ENCODE data around the gene CELF6.

Gene CELF6

DNA sequence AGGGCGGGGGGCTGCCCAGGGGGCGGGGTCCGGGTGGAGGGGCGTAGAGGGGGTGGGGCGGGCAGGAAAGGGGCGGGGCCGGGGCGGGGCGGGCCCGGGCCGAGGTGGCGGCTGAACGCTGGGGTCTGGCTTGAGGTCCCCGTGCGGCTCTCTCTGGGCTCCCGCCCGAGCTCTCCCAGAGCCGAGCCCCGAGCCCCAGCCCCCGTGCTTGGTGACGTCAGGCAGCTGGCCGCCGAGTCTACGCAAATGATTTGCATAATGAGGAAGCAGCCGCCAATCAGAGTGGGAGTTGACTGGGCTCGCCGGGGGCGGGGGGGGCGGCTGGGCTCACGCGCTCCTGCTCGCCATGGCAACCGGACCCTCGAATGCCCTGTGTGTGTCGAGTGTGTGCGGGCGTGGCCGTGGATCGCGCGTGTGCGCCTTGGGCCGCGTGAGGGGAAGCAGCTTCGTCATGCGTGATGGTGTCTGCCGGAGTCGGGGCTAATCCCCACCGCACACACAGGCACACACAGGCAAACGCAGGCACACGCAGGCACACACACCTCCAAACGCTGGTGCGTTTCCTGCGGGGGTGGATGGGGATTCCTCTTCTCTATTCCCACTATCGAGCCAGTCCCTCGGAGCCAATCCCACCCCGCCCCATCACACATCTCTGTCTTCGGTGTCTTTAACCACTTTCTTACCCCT, at the start of gene CELF6:
Gene CELF6, minus strand, starts transcription at position 173 of the 687 bp plus-strand sequence. CDS start 283 bp downstream, outside the sequence.
- DNase-seq = peak in 50 of 51 donors; percentile 13 to 90 (median 76)

DNA sequence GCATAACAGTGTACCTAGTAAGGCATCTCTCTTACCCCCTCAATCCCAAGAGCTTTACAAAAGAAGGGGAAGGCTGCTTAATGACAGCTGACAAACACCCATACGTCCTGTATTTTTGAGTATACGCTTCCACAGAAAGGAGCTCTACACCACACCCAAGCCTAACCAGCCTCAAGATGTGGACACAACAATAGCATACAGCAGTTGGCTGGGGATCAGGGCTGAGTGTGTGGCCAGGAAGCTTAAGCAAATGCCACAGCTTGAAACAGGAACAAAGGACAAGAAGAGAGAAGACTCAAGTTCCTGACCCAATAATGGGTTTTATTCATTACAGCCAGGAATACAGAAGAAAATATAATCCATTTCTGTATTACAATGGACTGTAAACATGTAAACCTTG, 48.9 kb upstream of the CELF6 start:
- DNase-seq = peak in 3 of 51 donors; percentile 2 to 5 (median 3)

- DNase-seq = no peak
Measured at GRCh38 chr15:72368325-72368724, 48.4 kb upstream of the CELF6 start.

GRCh38 chr15:72365844-72366243, 45.9 kb upstream of the CELF6 start:
- DNase-seq = peak in 1 of 51 donors; percentile 3

- DNase-seq = no peak
Measured at GRCh38 chr15:72361176-72361575, 41.2 kb upstream of the CELF6 start.

DNA sequence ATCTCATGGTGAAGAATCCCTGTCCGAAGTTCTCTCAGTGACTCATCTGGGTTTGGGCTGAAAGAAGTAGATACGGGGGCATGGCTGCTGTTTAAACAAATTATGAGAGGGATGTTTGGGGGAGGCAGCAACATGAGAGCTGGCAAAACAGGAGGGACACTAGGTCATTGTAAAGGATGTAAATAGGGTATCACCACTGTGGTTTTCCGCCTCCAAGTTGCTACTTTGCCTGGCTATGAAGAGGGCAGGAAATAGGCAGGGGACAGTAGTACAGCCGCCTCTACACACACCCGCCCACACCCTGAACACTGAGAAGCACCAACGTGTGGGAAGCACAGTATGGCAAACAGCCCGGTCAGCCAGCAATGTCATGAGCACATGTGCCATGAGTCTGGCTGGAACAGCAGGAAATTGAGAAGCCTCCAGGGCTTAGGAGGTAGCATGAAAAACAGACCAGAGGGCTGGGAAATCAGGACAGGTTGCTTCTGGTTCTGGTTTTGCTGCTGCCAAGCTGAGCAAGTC, 38.8 kb upstream of the CELF6 start:
- peak in 3 of 51 donors; percentile 5 to 68 (median 5) for DNase-seq

DNA sequence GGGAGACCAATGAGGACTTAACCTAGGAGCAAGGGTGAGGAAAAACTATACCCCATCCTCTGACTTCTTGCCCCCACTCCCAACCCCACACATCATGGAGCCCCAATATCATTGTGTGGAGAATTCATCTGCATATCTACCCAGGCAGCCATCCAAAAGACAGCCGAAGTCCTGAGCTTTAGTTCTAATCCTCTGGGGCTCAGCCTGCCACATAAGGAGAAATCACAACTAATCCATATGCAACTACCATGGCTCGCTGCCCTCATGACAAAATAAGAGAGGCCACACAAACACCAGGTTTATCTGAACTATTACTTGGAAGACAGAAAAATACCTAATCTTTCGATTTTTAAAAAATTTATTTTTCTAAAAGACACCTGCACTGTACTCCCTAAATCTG, 38.2 kb upstream of the CELF6 start:
- DNase-seq = no peak

GRCh38 chr15:72354496-72354895, 34.5 kb upstream of the CELF6 start:
- no peak for DNase-seq

DNA sequence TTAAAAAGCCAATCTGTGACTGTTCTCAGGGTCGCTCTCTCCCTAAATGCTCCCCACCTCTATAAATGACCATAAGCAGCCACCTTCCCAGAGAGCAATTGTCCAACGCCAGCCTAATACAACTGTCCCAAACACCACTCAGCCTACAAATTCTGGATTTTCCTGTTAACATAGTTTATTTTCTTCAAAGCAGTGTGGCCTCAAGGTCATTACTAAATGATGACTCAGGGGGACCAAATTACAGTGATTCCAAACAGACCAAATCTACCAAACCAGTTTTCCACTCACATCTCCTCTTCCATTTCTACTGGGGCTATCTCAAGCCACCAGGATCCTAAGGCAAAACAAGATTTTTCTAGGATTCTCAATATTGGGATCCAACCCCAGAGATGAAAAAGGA, 33.3 kb upstream of the CELF6 start:
- no peak for DNase-seq

DNA sequence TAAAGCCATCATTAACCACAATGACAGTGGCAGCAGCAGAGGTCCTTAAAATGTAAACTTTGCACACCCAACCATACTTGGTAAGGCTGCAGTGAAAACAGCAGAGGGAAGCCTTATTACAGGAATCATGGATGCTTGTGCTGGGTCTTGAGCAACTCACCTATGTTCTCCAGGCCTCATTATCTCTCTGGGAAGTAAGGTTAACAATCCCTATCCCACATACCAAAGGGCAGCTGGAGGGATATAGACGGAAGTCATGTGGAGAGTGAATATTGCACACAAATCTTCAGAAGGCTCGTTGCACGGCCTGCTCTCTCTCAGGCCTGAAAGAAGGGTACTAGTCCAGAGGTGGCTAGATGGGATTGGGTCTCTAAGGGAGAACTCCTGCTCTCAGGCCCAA, 25.8 kb upstream of the CELF6 start:
- no peak for DNase-seq

DNA sequence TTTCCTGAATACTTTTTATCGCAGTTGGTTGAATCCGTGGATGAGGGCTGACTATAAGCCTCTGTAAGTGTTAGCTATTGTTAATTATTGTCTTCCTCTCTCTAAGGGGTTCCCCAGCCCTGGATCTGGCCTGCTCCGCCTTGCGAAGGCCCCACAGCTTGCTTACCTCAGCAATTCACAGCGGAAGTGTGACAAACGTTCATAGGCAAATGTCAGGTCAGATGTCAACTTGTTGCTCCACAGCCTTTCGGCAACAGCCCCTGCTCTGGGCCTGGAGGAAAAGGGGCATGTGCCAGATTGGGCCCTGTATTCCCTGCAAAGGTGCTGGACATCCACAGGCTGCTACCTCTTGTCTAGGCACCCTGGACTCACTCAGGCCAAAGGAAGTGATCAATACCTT, 25.3 kb upstream of the CELF6 start:
- no peak for DNase-seq

DNA sequence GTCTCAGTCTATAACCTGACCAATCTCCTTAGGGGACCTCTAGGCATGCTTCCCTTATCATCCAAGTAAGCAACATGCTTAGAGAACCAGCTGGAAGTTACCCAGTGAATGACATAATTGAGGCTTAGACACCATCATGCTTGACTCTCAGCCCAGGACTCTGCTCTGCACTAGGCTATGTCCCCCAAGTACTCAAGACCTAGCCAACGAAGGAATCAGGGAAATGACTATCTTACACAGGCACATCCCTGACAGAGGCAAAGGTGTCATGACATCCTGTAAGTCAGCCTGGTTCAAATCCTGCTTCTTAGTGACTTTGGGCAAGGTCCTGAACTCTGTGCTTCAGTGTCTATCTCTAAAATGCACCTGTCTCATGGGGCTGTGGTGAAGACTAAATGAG, 24.6 kb upstream of the CELF6 start:
- no peak for DNase-seq

- DNase-seq = peak in 4 of 51 donors; percentile 2 to 7 (median 6)
Measured at GRCh38 chr15:72342385-72342784, 22.4 kb upstream of the CELF6 start.

DNA sequence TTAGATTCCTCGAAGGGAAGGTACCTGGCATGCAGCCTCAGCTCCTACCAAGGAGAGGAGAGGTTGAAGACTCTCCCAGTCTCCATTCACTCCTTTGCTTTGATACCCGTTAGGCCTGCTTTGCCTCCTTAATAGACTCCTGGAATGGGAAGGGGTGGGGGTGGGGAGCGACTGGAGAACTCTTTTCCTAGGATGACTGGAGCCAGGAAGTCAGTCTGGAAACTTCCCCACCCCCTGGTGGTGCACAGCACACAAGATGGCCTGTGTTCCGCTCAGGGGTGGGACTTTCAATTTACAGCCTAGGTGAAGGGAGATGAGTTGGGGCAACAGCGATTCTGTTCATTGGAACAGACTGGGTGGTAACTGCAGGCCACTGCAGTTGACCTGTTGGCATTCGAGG, 21.4 kb upstream of the CELF6 start:
- no peak for DNase-seq

- no peak for DNase-seq
Measured at GRCh38 chr15:72340366-72340765, 20.4 kb upstream of the CELF6 start.

DNA sequence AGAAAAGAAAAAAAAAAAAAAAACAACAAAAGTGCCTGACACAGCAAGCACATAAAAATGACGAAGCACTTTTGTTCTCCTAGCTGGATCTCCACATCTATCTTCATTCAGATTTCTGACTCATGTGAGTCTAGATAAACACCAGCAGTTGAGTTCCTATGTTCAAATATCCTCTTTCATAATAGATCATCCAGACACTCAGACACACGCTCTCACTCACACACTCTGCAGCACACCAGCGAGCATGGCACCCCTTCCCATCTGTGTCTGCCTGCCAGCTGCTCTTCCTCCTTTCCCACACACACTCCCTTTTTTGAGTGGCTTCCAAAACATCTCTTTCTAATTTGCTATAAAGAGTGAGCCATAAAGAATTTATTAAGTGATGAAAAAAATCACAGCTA, 19.8 kb upstream of the CELF6 start:
- DNase-seq = peak in 1 of 51 donors; percentile 51

DNA sequence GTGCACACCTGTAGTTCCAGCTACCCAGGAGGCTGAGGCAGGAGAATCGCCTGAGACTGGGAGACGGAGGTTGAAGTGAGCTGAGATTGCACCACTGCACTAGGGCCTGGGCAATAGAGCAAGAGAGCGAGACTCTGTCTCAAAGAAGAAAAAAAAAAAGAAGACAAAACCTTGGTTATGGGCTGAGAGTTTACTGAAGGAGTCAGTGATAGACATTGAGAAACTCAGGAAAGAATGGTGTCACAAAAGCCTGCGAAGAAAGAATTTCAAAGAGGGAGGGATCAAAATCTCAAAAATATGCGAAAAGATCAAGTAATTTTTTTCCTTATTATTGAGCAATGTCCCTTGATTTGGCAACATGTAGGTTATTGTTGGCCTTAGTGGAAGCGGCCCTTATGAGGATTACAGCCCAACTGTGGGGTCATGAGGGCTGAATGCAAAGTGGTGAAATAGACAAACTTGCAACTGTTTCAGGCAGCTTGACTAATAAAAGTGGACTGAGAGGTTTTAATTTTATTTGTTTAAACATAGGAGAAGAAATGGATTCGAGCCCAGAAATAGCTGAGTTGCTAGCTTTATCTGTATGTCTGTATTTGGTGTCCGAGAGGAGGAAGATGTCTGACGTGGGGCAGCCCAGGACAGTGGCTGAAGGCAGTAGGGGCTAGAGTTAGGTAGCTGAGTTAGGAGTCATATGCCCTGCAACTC, 18.8 kb upstream of the CELF6 start:
- DNase-seq = no peak

- DNase-seq = no peak
Measured at GRCh38 chr15:72338148-72338547, 18.2 kb upstream of the CELF6 start.

GRCh38 chr15:72334842-72335241, 14.9 kb upstream of the CELF6 start:
- no peak for DNase-seq

- DNase-seq = no peak
Measured at GRCh38 chr15:72331021-72331420, 11.1 kb upstream of the CELF6 start.

DNA sequence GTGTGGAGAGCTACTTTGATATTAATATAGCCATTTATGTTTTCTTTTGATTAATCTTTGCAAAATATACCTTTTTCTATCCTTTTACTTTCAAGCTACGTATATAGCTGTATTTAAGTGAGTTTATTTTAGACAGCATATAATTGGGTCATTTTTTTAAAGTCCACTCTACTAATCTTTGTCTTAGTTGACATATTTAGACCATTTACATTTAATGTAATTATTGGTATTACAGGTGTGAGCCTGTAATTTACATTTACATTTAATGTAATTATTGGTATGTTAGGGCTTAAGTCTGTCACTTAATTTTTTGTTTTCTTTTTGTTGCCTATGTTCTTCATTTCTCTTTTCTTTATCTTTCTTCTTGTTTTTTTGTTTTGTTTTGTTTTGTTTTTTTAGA, 3.8 kb upstream of the CELF6 start:
- no peak for DNase-seq

GRCh38 chr15:72319360-72319984, 485 bp downstream of the CELF6 start:
- peak in 28 of 51 donors; percentile 24 to 84 (median 57) for DNase-seq

All from hypothalamus (tissue), 51 donors.